Activated CD8-positive, alpha-beta T cell treated with anti-CD3 and anti-CD28 coated beads for 36 hours (primary cell): ENCODE measurements around the gene NPRL2. TPM values are rescaled to one million over a fixed set of nuclear protein-coding genes. Genes with fewer than 3 reads are reported as not detected.

Source experiments
- ATAC-seq: fragments of 200-7000 bp; cut with Tn5 transposase; one replicate; pipeline ENCODE4 v1.10.0; 2021; ENCODE audit warnings: mild to moderate bottlenecking, moderate library complexity
- CTCF ChIA-PET: fragments of 350-600 bp; sonication (Branson Sonifier 250); formaldehyde crosslinking; loops from one replicate; lab custom pipeline; 2021; ENCODE audit warnings: antibody characterized with exemption; lab: Charles Lee
- POLR2A ChIA-PET: fragments of 350-600 bp; sonication (Branson Sonifier 250); formaldehyde crosslinking; loops from one replicate; lab custom pipeline; 2021; ENCODE audit warnings: antibody characterized with exemption; lab: Charles Lee
- DNase-seq: peaks from one replicate; pipeline ENCODE4 v3.0.0-alpha.2; 2020
- H3K27ac Mint-ChIP-seq: one replicate; pipeline ENCODE4 v1.8.0; 2021; ENCODE audit warnings: mild to moderate bottlenecking, mixed read lengths
- H3K27me3 Mint-ChIP-seq: one replicate; pipeline ENCODE4 v1.8.0; 2021; ENCODE audit warnings: mixed read lengths
- H3K36me3 Mint-ChIP-seq: one replicate; pipeline ENCODE4 v1.8.0; 2021; ENCODE audit warnings: low read depth, mixed read lengths
- H3K4me1 Mint-ChIP-seq: one replicate; pipeline ENCODE4 v1.8.0; 2021; ENCODE audit warnings: low read depth, mixed read lengths
- H3K4me3 Mint-ChIP-seq: one replicate; pipeline ENCODE4 v1.8.0; 2021; ENCODE audit warnings: mild to moderate bottlenecking, moderate library complexity, mixed read lengths
- H3K9me3 Mint-ChIP-seq: one replicate; pipeline ENCODE4 v1.8.0; 2021; ENCODE audit warnings: mixed read lengths
- intact Hi-C: fragments of 100-400 bp; cut with micrococcal nuclease; formaldehyde crosslinking; loops from one replicate; pipeline ENCODE4 v1.10.0; 2022
- total RNA-seq, 2 experiments: library from RNA; stranded (reverse); gene quantifications; one replicate each; pipeline ENCODE4 v1.2.3, GENCODE V29; 2021
- TF ChIP-seq, protein P1 (sequence below): fragments of 200-600 bp; IDR thresholded peaks from one replicate; pipeline ENCODE4 v1.8.0; 2022; ENCODE audit warnings: antibody characterized with exemption, mild to moderate bottlenecking

The NPRL2 gene
- total RNA-seq, 2 experiments from 2014 or later: 41.3 to 44.7 TPM

- H3K9me3 Mint-ChIP-seq: no peaks in the 10 kb centered on the region
- H3K4me3 Mint-ChIP-seq: no peak overlapping the region
- DNase-seq: no peak
- H3K4me1 Mint-ChIP-seq: peaks cover 50% of the 10 kb centered on the region
- CTCF ChIA-PET: interaction anchor here (0.9 to 4.3 kb wide), 5 partner anchors 16 to 218 kb away, joined by 3 to 15 read pairs (median 3); no protein-coding TSS in a partner anchor
- peaks cover 25% of the 10 kb centered on the region for H3K36me3 Mint-ChIP-seq
- intact Hi-C loops: no loop called here
- H3K27me3 Mint-ChIP-seq: no peaks in the 10 kb centered on the region
- no peak for ATAC-seq
- peak overlapping the region; percentile 5 for H3K27ac Mint-ChIP-seq
- POLR2A ChIA-PET: interaction anchor here (0.6 to 6.9 kb wide), 6 partner anchors 10 to 1052 kb away, joined by 3 to 137 read pairs (median 3); partner anchors contain the start of gene RASSF1
- TF ChIP-seq, protein P1, sequence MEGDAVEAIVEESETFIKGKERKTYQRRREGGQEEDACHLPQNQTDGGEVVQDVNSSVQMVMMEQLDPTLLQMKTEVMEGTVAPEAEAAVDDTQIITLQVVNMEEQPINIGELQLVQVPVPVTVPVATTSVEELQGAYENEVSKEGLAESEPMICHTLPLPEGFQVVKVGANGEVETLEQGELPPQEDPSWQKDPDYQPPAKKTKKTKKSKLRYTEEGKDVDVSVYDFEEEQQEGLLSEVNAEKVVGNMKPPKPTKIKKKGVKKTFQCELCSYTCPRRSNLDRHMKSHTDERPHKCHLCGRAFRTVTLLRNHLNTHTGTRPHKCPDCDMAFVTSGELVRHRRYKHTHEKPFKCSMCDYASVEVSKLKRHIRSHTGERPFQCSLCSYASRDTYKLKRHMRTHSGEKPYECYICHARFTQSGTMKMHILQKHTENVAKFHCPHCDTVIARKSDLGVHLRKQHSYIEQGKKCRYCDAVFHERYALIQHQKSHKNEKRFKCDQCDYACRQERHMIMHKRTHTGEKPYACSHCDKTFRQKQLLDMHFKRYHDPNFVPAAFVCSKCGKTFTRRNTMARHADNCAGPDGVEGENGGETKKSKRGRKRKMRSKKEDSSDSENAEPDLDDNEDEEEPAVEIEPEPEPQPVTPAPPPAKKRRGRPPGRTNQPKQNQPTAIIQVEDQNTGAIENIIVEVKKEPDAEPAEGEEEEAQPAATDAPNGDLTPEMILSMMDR: no peak
Observed at GRCh38 chr3:50354186-50354764, 3.7 kb upstream of the NPRL2 start.

DNA sequence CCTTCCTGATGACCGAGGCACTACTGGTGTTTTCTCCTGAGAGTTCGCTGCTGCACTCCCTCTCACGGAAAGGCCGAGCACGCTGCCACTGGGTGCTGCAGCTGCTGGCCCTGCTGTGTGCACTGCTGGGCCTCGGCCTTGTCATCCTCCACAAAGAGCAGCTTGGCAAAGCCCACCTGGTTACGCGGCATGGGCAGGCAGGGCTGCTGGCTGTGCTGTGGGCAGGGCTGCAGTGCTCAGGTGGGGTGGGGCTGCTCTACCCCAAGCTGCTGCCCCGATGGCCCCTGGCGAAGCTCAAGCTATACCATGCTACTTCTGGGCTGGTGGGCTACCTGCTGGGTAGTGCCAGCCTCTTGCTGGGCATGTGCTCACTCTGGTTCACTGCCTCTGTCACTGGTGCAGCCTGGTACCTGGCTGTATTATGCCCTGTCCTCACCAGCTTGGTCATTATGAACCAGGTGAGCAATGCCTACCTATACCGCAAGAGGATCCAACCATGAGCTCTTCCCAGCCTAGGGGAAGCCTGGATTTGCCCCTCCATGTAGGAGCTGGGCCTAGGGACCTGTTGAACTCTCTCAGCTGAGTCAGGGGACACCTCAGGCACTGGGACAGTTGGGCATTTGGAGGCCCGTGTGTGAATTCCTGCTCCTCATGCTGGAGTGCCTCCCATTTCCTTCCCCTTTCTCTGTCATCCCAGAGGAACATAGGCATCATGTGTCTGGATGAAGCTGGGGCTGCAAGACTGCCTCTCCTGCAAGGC, 2.9 kb upstream of the NPRL2 start:
- H3K36me3 Mint-ChIP-seq: peaks cover 24% of the 10 kb centered on the region
- no peaks in the 10 kb centered on the region for H3K9me3 Mint-ChIP-seq
- H3K4me1 Mint-ChIP-seq: peaks cover 59% of the 10 kb centered on the region
- no peak overlapping the region for H3K27ac Mint-ChIP-seq
- ChIA-PET POLR2A (interaction anchor here (0.6 to 6.9 kb wide), 4 partner anchors 15 to 1053 kb away, joined by 3 to 137 read pairs (median 3); partner anchors contain the start of genes HEMK1 and RASSF1), CTCF (interaction anchor here (0.9 to 4.3 kb wide), 8 partner anchors 9 to 219 kb away, joined by 3 to 15 read pairs (median 6); partner anchors contain the start of gene RASSF1)
- no peaks in the 10 kb centered on the region for H3K27me3 Mint-ChIP-seq
- ATAC-seq (no peak), DNase-seq (no peak)
- intact Hi-C loops: no loop called here
- TF ChIP-seq, protein P1: no peak
- H3K4me3 Mint-ChIP-seq: no peak overlapping the region

DNA sequence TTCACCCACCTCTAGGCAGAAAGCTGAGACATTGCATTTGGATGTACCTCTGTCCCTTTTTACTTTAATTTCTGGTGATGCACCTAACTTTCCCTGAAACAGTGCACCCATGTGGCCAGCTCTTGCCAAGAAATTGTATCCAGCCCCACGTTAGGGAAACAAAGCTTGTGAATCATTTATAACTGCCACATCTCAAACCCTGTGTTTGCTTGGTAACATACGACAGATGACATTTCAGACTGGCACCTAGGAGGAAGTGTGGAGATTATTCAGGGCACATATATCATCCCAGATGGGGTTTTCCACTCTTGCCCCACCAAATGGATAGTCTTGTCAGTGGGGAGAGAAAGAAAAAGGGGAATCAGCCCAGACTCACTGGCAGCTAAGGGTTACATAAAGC, 2.2 kb upstream of the NPRL2 start:
- POLR2A ChIA-PET: interaction anchor here (0.9 to 6.9 kb wide), 2 partner anchors 15 to 216 kb away, joined by 3 to 137 read pairs; partner anchors contain the start of genes HEMK1 and RASSF1

DNA sequence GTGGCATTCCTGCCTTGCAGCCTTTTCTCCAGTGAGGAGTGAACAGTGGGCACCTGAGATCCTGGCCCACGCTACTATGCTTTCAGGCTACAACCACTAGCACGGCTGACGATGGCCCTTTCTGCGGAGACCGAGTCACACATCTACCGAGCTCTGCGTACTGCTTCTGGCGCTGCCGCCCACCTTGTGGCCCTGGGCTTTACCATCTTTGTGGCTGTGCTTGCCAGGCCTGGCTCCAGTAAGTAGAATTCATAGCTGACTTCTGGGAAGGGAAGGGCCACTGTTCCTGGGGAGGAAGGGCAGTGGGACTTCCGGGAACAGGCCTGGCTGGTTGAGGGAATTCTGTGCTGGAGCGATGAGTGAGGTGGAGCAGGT, 735 bp upstream of the NPRL2 start:
- no peaks in the 10 kb centered on the region for H3K9me3 Mint-ChIP-seq
- H3K4me1 Mint-ChIP-seq: peaks cover 56% of the 10 kb centered on the region
- peak; percentile 41 for DNase-seq
- TF ChIP-seq, protein P1: no peak
- H3K27ac Mint-ChIP-seq: peak overlapping the region; percentile 96
- peaks cover 24% of the 10 kb centered on the region for H3K36me3 Mint-ChIP-seq
- CTCF ChIA-PET: interaction anchor here (1.3 to 6.1 kb wide), 6 partner anchors 10 to 199 kb away, joined by 4 to 46 read pairs (median 11); partner anchors contain the start of gene RASSF1
- H3K27me3 Mint-ChIP-seq: no peaks in the 10 kb centered on the region
- peak overlapping the region; percentile 91 for H3K4me3 Mint-ChIP-seq
- intact Hi-C loops: no loop called here
- ATAC-seq: no peak
- POLR2A ChIA-PET: interaction anchor here (0.7 to 6.9 kb wide), 7 partner anchors 8 to 60 kb away, joined by 3 to 137 read pairs (median 4); partner anchors contain the start of genes HYAL2, RASSF1 and TMEM115

More for the DNA sequence above, 2.2 kb upstream of the NPRL2 start:
- H3K36me3 Mint-ChIP-seq: peaks cover 24% of the 10 kb centered on the region
- H3K4me3 Mint-ChIP-seq: no peak overlapping the region
- DNase-seq (peak; percentile 48), ATAC-seq (no peak)
- TF ChIP-seq, protein P1: no peak
- no peaks in the 10 kb centered on the region for H3K9me3 Mint-ChIP-seq
- CTCF ChIA-PET: interaction anchor here (1.0 to 4.3 kb wide), 8 partner anchors 9 to 220 kb away, joined by 3 to 15 read pairs (median 6); partner anchors contain the start of gene RASSF1
- no peak overlapping the region for H3K27ac Mint-ChIP-seq
- peaks cover 59% of the 10 kb centered on the region for H3K4me1 Mint-ChIP-seq
- intact Hi-C loops: no loop called here
- no peaks in the 10 kb centered on the region for H3K27me3 Mint-ChIP-seq
